ENCODE measurements around the gene BMI1. TPM values are rescaled to one million over a fixed set of nuclear protein-coding genes. Genes with fewer than 3 reads are reported as not detected.

BMI1 gene
- total RNA-seq = 10 to 100 TPM; 24.3 to 32.4 TPM

GRCh38 chr10:22320591-22321155 lies at the start of gene BMI1:
Gene BMI1, plus strand, starts transcription at chr10:22321099. Its CDS starts 5,351 bp downstream, at chr10:22326450.

GRCh38 chr10:22316286-22317075 lies 4.4 kb upstream of the BMI1 start, which contains the start of gene COMMD3:
Gene COMMD3, plus strand, starts transcription at chr10:22316388. Its CDS starts 30 bp downstream, at chr10:22316418.

DNA sequence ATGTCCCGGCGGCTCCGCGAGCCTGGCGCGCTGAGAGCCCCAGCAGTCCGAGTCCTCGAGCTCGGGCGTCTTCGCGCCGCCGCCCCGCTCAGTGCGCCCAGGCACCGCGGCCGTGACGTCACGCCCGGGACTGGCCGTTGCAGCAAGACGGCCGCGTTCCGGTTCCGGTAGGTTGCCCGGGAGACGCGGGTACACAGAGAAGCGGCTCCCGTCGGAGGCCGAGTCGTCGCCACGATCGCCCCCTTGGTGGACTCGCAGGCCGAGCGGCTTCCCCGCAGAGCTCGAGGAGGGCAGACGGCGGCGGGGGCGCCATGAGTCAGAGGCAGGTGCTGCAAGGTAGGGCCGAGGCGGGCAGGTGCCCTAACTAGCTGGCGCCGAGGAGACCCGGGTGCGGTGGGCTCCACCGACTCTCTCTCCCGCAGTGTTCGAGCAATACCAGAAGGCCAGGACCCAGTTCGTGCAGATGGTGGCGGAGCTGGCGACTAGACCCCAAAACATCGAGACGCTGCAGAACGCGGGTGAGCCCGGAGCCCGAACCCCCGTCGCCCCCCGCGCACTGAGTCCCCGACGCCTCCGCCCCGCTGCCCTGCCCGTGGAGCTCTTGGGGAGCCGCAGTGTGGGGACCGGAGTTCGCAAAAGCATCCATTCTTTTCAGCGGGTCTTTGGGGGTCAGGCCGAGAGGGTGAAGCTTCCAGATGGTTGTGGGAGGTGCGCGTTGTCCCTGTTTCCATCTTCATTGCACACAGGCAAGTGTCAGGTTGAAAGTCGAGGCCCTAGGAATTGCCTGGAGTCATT lies 24.6 kb downstream of the BMI1 start, which contains the start of gene SPAG6:
TSS of gene SPAG6 (plus strand) at position 196 of the 795 bp plus-strand sequence. CDS start at position 312, 116 bp downstream.

Other genes starting within 250 kb of the BMI1 start
- not detected for gene EBLN1, start 103.1 kb upstream of the BMI1 start, total RNA-seq
- 10 to 100 TPM; 67.9 to 70.2 TPM for gene COMMD3, start 4.7 kb upstream of the BMI1 start, total RNA-seq
- gene SPAG6, start 24.4 kb downstream of the BMI1 start, total RNA-seq = under 1 TPM in 1 of 2 experiments, not detected in 1; 0.28 TPM